Stimulated activated CD4-positive, alpha-beta T cell treated with anti-CD3 and anti-CD28 coated beads, Interleukin-2, amount 100 ng/mL, for 48 hours (primary cell): Measurements from ENCODE around the gene SPOCD1.

Experiments used
- DNase-seq, 2 donors: peaks; one replicate each; pipeline ENCODE4 v3.0.0-alpha.2; 2020

SPOCD1 gene

DNA sequence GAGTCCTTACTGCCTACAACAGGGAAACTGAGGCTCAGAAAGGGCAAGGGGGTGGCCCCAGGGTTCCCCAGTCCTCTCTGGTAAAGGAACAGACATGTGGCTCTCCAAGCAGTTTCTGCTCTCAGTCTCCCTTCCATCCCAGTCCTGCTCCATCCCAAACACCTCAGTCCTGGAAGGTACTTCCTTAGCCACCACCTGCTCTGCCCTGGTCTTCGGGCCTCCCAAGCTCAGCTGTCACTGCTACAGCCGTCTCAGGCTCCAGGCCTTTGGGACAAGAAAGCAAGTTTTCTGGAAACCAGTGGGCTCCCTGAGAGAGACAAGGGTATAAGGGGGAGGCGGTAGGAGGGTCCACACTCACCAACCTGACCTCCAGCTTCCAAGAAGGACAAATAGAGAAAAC lies 28.6 kb downstream of the SPOCD1 start:
- no peak for DNase-seq

DNA sequence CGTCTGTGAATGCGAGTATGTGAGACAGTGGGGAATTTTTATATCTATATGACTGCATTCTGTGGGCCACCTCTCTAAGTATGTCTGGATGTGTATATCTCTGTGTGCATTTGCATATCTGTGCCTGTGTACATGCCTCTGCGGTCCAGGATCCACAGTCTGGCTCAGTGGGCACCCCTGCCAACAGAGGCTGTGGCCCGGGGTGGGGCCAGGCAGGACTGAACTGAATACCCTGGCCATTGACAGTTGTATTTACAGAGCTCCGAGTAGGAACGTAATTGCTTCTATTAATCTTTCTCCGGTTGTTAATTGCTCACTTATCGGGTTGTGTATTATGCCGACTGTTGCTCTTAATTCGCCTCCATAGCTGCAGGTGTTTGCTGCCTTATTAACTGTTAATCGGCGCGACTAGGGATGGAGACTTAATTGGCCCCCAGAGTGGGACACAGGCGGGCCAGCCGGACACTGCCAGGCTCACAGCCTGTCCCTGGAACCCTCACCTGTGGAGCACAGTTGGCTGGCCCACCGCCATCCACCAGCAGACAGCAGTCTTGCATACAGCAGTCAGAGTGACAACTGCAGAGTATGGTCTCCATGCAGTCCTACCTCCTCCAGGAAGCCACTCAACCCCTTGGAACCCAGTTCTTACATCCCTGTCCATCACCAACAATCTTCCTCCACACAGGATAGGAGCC lies 29.3 kb downstream of the SPOCD1 start:
- DNase-seq, result no peak

DNA sequence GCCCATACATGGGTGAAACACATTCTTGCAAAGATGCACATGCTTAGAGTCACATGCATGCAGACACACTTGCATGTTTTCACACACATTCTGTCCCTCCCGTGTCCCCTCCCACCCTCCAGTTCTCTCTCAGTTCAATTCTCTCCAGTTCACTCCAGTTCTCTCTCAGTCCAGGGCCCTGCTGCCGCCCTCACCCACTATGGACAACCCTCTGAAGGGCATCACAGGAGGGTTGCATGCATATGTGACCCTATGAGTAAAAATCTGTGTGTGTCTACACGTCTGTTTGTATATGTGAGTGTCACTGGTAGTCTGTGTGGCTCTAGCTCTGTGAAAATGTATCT lies 29.9 kb downstream of the SPOCD1 start:
- DNase-seq, result no peak

DNA sequence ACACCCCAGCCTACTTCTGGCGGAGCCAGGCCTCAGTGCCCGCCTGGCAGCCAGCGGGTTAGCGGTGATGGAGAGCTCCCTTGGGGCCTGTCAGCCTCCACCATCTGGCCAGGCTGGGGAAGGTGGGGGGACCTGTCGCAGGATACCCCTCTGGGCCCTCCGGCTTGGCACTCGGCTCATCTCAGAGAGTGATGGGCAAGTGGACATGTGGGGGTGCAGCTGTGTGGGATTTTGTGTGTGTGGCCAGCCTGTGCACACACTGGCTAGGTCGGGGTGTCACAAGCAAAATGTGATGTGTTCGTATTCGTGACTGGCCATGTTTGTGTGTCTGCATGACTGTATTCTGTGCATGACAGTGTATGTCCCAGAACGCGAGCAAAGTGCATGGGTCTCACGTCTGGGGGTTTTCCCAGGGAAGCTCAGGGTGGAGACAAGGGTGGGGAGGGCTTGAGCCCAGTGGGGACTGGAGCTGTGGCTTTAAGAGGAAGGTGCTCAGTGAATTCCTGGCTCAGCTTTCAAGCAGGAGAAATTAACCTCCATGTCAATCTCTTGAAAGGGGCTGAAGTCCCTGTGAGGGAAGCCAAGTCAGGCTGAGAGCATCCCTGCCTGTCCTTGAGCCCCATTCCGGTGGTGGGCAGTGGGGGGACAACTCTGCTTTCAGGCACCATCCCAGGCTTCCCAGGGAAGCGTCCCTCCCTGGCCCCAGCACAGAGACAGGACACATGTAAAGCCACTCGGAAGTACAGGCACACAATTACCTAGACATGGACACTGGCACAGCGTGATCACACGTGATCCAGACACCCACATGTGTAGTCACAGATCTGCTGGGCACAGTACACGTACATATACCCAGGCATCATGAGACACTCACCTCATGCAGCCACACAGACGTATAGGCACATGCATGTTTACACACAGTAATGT lies 30.5 kb downstream of the SPOCD1 start:
- no peak for DNase-seq

DNA sequence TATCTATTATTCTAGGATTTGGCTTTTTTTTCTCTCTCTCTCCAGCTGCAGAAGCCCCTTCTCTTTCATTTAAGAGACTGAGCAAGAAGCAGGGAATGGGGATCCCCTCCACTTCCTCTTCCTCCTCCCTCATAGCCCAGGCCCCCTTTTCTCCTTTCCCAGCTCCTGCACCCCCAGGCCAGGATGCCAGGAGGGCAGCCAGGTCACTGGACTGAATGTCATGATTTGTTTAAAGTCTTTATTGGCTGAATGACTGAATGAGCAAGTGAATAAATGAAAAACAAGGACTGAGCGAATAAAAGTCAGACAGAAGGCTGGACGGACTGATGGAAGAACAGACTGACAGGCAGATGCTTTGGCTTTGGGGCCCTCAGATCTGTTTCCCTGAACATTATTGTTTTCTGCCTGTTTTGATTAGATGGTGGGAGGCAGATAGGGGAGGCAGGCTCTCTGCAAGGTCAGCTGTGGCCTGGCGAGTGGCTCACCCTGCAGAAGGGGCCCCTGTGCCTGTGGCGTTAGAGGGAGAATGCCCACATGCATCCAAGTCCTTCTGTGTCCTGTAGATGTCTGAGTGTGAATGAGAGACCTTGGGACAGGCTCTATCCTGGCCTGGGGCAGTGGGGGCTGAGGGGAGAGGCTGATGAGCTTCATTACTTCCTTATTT lies 31.3 kb downstream of the SPOCD1 start:
- DNase-seq, result no peak

DNA sequence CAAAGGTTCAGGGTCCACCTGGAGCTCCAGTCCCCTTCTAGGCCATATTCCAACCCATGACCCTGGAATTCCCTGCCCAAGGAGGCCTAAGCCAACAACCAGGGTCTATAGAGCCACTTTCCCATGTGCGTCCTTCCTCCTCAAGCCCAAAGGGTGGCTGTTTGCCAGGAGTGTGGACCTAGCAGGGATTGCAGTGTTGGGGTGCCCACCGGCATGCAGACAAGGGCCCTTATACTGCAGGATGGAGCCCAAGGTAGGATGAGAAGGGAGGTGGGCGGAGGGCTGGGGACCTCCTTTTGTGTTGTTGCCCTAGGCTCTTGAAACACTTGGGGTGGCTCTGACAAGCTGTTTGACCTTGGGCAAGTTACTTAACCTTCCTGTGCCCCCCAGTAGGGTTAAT lies 32.0 kb downstream of the SPOCD1 start:
- no peak for DNase-seq

DNA sequence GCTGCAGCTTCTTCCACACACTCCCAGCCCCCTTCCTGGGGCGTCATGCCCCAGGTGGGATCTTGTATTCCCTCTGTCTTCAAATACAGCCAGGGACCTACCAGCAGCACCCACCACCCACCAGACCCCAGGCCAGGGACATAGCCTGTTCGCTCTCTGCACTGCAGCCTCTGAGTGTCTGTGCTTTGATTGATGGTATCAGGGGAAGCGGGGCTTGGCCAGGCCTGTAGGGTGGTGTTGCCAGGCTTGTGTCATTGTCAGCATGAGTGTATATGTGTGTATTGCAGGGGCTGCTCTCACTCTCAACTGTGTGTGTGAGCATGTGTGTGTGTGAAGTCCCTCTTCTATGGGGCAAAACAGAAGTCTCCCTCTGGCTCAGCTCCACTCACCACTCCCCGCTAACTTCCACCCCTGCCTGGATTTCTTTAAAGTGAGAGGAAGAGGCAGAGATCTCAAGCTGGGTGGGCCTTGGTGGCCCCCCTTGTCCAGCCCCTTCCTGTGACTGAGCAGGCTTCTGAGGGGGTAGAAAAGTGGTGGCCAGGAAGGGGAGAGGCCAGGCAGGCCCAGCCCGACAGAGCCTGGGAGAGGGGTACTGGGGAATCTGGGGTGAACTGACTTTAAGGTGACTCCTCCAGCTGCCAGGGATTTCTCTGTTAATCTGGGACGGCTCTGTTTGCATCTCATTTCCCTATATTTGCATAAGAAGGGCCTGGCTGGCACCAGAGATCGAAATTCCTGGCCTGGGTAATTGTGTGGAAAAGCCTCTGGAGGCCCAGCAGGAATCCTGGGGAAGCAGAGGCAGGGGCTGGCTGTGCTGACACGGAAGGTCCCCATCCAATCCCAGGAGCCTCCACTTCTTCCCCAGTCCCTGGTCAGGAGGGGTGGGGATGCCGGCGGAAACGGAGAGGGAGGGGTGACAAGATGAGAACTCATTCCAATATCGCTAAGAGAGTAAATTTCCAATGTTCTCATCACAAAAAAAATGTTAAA lies 33.1 kb downstream of the SPOCD1 start:
- no peak for DNase-seq

DNA sequence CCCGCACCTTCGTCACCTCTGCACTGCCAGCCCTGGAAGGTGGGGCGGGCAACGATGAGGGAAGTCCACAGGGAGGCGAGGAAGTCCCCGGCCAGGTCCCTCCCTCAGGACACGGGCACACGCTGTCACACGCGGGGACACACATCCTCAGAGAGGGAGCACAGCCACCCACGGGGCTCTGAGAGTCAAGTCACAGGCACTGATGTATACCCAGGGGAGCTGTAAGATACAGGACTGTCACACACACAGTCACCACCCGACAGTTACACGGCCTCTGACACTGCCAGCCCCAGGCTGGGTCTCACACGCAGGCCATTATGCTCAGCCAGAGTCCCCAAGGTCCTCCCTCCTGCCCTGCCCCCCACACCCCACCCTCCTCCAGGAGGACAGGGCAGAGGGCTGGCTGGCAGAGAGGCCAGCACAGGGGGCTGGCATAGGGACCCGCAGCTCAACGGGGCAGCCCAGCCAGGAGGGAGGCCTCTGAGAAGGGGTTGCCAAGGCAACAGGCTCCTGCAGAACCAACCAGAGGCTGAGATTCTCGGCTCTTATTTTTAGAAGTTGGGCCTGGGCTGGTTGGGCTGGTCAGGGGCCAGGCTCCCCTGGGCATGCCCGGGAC lies 34.0 kb downstream of the SPOCD1 start:
- DNase-seq, result no peak

DNA sequence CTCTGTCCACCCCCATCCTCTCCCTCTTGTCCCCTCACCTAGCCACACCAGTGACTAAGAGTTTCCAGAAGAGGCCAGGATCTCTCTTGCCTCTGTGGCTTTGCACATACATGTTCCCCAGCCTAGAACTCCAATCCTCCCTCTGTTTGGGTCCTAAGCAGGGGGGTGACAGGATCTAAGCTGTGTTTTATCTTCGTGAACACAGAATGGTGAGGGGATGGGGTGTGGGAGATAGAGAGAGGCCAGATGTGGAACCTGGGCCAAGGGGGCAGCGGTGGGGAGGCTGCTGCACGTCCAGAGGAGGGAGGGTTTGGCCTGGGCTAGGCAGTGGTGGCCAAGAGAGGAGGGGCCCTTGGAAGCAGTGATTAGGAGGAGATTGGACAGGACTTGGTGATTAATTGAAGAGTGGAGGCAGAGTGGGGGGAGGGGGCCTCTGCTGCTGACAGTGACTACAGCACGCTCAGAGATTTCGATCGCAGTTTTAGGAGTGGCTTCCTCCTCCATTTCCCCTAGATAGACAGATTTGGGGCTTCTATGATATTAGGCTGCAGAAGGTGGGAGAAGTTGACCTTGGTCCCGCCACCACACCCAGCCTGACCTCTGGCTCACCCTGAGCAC lies 34.6 kb downstream of the SPOCD1 start:
- no peak for DNase-seq

DNA sequence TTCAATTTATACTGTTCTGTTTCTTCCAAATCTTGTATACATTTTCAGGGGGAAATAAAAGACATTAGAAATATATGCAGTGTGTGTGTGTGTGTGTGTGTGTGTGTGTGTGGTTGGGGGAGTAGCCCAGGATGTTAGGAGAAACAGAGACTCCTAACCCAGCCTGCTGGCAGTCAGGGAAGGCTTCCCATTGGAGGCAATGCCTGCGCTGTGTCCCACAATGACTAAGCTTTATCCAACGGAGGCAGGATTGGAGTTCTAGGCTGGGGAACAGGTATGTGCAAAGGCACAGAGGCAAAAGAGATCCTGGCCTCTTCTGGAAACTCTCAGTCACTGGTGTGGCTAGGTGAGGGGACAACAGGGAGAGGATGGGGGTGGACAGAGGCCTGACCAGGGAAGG lies 35.2 kb downstream of the SPOCD1 start:
- DNase-seq, result no peak

DNA sequence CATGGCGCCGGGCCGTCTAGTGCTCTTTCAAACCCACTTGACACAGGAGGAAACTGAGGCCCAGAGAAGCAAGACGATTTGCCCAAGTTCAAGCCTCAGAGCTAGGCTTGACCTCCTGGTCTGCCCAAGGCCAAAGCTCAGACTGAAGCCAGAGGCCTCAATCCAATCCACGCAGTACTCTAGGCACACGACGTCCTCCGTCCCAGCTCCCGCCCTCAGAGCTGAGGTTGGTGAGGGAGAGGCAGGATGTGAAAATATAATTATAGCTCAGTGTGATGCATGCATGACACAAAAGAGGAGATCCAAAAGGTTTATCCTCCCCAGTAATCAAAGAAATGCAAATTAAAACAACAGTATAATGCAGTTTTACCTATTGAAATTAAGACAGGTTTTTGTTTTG lies 36.1 kb downstream of the SPOCD1 start:
- DNase-seq, result no peak

DNA sequence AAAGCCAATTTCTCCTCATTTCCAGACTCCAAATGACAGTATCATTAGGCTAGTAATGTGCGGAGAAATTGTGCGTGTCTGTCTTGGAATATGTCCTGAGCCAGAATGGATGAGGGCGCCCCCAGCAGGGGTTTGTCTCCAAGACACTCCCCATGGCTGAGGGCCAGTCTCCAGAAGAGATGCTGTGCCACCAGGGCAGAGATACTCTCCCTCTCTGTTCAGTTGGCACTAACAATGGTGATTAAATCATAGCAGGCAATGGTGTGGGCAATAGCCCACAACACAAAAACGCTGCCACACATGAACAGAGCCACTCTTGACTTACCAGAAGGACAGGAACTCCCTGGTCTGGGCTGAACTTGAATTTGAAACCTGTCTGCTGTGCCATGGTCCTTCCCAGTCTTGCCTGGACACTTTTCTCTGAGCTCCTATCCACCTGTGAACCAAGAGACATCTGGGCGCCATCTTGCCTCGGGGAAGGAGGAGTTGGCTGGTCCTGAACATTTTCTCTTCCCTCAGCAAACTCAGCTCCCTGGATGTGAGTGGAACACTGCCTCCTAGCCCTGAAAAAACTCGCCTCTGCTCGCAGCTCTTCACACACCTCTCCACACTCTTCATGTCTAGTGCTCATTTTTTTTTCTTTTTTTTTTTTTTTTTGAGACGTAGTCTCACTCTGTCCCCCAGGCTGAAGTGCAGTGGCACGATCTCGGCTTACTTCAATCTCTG lies 36.9 kb downstream of the SPOCD1 start:
- DNase-seq, result no peak

DNA sequence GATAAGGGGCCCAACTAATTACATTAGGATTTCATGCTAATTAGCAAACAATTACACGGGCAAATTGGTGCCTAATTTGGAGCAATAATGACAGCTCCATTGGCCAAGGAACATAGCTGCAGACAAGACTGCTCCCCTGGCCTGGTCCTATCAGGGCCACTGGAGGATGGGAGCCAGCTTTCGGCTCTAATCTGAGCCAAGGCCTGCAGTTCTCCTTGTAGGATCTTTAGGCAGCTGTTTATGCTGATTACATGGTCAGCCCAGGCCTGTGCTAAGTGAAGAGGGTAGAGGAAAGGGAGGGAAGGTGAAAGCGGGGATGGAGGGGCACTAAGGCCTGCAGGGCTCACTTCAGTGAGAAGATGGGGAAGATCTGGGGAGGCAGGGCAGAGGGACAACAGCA lies 39.3 kb downstream of the SPOCD1 start:
- no peak for DNase-seq

DNA sequence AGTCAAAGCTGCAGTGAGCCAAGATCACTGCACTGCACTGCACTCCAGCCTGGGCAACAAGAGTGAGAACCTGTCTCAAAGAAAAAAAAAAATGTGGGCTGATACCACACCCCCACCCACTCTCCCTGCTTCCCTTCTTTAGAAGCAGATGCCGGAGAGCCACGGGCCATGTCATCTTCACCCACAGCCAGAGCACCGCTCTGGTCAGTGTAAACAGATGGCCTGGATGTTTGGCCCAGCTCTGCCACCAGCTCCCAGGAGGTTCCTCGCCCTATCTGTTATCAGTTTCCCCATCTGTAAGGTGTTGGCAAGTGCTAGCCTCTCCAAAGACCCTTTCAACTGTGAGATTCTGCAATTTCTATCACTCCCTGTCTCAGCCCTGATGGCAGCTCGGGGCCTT lies 39.8 kb downstream of the SPOCD1 start:
- DNase-seq, result no peak

DNA sequence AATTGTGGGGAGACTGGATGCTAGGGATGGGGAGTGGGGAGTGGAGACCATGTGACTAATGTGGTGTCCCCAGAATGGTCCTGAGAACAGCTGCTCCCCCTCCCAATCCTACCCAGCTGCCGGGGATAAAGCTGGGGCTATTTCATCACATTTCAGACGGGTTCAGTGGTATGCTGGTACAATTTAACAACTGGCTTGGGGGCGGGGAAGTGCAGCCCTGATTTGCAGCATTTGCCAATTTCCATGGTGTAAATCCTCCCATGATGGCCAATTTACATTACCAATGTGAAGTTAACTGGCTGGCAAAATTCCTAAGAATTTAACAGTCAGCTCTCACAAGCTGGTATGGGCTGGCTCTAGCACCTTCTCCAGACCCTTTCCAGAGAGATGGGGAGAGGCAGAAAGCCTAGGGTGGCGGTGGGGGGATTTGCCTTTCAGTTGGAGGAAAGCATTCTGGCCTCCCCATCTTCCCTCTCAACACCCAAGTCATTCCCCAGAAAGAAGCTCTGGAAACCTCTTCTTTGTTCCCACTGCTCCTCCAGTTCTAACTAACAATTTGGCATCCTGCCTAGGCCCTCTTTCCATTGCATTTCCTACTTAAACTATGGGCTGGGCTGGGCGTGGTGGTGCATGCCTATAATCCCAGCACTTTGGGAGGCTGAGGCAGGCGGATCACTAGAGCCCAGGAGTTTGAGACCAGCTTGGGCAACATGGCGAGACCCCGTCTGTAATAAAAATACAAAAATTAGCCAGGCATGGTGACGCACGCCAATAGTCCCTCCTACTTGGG lies 40.4 kb downstream of the SPOCD1 start:
- no peak for DNase-seq

DNA sequence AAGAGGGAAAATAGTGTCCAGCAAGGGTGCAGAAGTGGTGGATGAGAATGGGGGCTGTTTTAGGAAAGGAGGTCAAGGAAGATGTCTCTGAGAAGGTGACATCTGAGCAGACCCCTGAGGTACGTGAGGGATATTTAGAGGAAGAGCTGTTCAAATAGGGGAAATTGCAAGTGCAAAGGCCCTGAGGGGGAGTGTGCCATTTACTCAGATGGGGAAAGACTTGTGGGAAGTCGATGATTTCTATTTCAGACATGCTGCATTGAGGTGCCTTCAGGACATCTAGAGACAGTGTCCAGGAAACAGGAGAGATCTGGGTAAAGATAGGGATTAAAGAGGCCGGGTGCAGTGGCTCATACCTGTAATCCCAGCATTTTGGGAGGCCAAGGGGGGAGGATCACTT lies 41.3 kb downstream of the SPOCD1 start:
- DNase-seq, result no peak

DNA sequence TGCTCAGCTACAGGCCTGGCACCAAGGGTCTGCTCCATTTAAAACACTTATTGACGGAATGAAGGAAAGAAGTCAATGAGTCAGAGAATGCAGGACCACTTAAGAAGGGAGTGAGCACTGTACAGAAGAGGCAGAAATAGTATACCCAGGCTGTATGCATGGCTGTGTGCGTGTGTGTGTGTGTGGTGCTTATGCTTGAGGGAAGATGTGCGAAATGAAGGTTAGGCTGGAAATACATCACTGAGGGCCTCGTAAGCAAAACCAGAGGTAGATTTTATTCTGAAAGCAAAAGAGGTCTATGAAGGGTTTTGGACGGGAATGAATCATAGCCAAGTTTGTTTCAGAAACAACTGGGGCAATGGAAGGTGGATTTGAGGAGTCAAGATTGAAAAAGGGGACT lies 42.0 kb downstream of the SPOCD1 start:
- DNase-seq, result no peak

DNA sequence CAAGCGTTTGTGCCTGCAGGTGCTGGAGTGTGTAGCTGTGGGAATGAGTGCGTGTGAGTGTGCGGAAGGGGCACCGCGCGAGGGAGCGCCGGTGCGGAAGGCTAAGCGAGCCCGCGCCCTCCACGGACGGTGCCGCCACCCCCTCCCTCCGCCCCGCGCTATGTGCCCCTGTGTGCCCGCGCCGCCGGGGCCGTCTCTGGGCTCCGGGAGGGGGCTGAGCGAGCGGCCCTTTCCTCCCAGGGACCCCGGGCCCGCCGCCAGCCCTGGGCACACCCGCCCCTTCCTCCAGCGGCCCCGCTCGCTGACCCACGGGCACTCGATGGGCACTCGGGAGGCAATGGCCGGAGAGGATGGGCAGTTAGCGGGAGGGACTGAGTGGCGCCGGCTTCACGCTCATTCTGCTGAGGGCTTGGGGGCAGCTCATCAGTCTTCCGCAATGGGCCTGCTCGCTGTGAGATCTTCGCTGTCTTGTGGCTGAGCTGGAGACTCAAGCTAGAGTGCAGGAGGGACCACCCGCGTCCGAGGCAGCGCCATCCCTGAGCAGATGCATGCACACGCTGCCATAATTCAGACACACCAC lies 43.1 kb downstream of the SPOCD1 start:
- DNase-seq, result no peak

DNA sequence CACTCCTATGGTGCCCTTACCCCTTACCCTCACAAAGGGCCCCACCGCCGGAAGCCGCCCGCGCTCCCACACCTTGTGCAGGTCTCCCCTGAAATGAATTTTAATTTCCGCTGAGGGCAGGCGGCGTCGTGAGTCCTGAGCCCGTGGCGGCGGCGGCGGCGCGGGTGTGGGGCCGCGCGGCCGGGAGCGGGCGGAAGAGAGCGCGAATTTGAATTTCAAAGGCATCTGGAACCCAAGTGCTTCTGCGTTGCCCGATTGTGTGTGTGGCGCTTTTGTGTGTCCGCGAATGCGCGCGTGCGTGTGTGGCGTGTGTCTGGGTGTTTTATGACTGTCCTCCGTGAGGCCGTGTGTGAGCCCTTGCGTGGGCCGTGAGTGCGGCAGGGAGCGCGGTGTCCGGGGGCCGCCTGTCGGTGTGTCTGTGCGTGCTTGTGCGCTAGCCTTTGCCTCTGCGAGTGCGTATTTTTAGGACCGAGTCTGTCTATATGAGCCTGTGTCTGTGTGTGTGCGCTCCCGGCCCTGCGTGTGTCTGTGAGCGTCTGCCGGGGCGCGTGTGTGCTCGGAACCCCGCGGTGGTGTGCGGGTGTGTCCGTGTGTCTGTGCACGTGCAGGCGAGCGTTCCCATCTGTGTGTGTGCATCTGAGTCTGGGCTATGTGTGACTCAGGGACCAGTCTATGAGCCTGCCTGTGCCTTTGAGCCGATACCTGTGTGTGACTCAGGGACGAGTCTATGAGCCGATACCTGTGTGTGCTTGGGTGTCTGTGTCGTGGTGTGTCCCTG lies 43.7 kb downstream of the SPOCD1 start:
- peak in 1 of 2 donors; percentile 43 for DNase-seq
